Measurements from ENCODE around the gene ACTR6. TPM values are rescaled to one million over a fixed set of nuclear protein-coding genes. Genes with fewer than 3 reads are reported as not detected.
"Not testable (repeated sequence)": the region's sequence is repeated elsewhere in the genome, so short reads cannot be mapped to it uniquely, and the experiment has no call there.

The ACTR6 gene
- total and polyA plus RNA-seq, 2 donors (not counting 3 experiments of a cell fraction or from before 2014, with no cell fraction given) = 7.5 to 23.2 TPM

GRCh38 chr12:100174495-100174894, 26.1 kb upstream of the ACTR6 start:
- no peak for FAIRE-seq
- TF ChIP-seq CTCF (IDR thresholded peaks at IDR 0.05; ENCODE audit: extremely low read depth in 1 of 2, insufficient read depth in 1 of 2, low read depth in 1 of 2, low read length in 2 of 2) = no peak
- TF ChIP-seq GATA2 (IDR thresholded peaks at IDR 0.05; ENCODE audit: insufficient read depth, insufficient read length, low read depth, low read length) = no peak
- no peak for TF ChIP-seq EZH2 (IDR thresholded peaks at IDR 0.05; ENCODE audit: borderline replicate concordance, low read depth, low read length, severe bottlenecking)
- no peak for DNase-seq (ENCODE audit: low read depth, low spot score)
- intact Hi-C loops (cut with micrococcal nuclease) (no loop called here), dilution Hi-C loops (cut with MboI; ENCODE audit: extremely low pct_ligation_motif_present, low sequenced_read_pairs) (no loop called here)
- Histone ChIP-seq H3K9me3 (replicated peaks; ENCODE audit: control insufficient read depth, insufficient read depth, low read length) (no peaks in the 10 kb centered on the region), H3K4me3 (replicated peaks in 1 of 3; ENCODE audit: insufficient read depth in 1 of 3, low read depth in 1 of 3, low read length in 3 of 3) (no peak overlapping the region), H3K9ac (replicated peaks; ENCODE audit: extremely low read depth, insufficient read depth, low read length) (no peak overlapping the region), H3K4me2 (ENCODE audit: insufficient read depth, low read length) (no peak overlapping the region), H3K36me3 (ENCODE audit: control insufficient read depth in 2 of 2, extremely low read depth in 1 of 2, insufficient read depth in 2 of 2, low read length in 2 of 2) (no peaks in the 10 kb centered on the region), H3K27ac (ENCODE audit: insufficient read depth, low read depth, low read length) (no peak overlapping the region), H4K20me1 (replicated peaks; ENCODE audit: control insufficient read depth, extremely low read depth, insufficient read depth, low read length) (no peaks in the 10 kb centered on the region), H3K4me1 (ENCODE audit: control insufficient read depth, extremely low read depth, insufficient read depth, low read length) (no peaks in the 10 kb centered on the region), H2AFZ (ENCODE audit: low read depth, low read length) (no peak overlapping the region), H3K79me2 (ENCODE audit: control insufficient read depth, insufficient read depth, low read length) (no peaks in the 10 kb centered on the region), H3K27me3 (ENCODE audit: control insufficient read depth in 2 of 2, insufficient read depth in 2 of 2, low read length in 2 of 2) (peaks cover 0 to 3% of the 10 kb centered on the region in 2 experiments), H3K9me1 (replicated peaks; ENCODE audit: control insufficient read depth, extremely low read depth, insufficient read depth, low read length) (no peaks in the 10 kb centered on the region)
- BruUV-seq (replicated peaks) = no TSS peak
- ChIA-PET POLR2A (no interaction called here), CTCF (interaction anchor here (2.1 kb wide), 1 partner anchor 20 kb away, joined by 10 read pairs; no protein-coding TSS in a partner anchor)

GRCh38 chr12:100176493-100176892, 24.1 kb upstream of the ACTR6 start:
- BruUV-seq (replicated peaks); H3K4me3 ChIP-seq (replicated peaks in 1 of 3; ENCODE audit: insufficient read depth in 1 of 3, low read depth in 1 of 3, low read length in 3 of 3); intact Hi-C loops (cut with micrococcal nuclease); FAIRE-seq; H3K36me3 ChIP-seq (ENCODE audit: control insufficient read depth in 2 of 2, extremely low read depth in 1 of 2, insufficient read depth in 2 of 2, low read length in 2 of 2); H3K4me1 ChIP-seq (ENCODE audit: control insufficient read depth, extremely low read depth, insufficient read depth, low read length); H3K4me2 ChIP-seq (ENCODE audit: insufficient read depth, low read length); H3K9me3 ChIP-seq (replicated peaks; ENCODE audit: control insufficient read depth, insufficient read depth, low read length); H3K9ac ChIP-seq (replicated peaks; ENCODE audit: extremely low read depth, insufficient read depth, low read length); H4K20me1 ChIP-seq (replicated peaks; ENCODE audit: control insufficient read depth, extremely low read depth, insufficient read depth, low read length); DNase-seq (ENCODE audit: low read depth, low spot score); H3K9me1 ChIP-seq (replicated peaks; ENCODE audit: control insufficient read depth, extremely low read depth, insufficient read depth, low read length); H3K79me2 ChIP-seq (ENCODE audit: control insufficient read depth, insufficient read depth, low read length); H3K27me3 ChIP-seq (ENCODE audit: control insufficient read depth in 2 of 2, insufficient read depth in 2 of 2, low read length in 2 of 2); H2AFZ ChIP-seq (ENCODE audit: low read depth, low read length); H3K27ac ChIP-seq (ENCODE audit: insufficient read depth, low read depth, low read length); POLR2A ChIA-PET; dilution Hi-C loops (cut with MboI; ENCODE audit: extremely low pct_ligation_motif_present, low sequenced_read_pairs): not testable (repeated sequence)
- CTCF ChIA-PET = interaction anchor here (2.0 kb wide), 1 partner anchor 22 kb away, joined by 6 read pairs; no protein-coding TSS in a partner anchor

Measured in endothelial cell of umbilical vein (primary cell).